Upper lobe of left lung (tissue), 4 donors: ENCODE results near the gene ANO3.

Source experiments
- POLR2A ChIP-seq, 4 donors: fragments of 450-650 bp; IDR thresholded peaks; one replicate each; pipeline ENCODE4 v1.5.1; 2016 to 2017; ENCODE audit warnings: antibody characterized with exemption in 4 of 4, mild to moderate bottlenecking in 2 of 4
- TF ChIP-seq, protein P1 (sequence below), 6 experiments: fragments of 450-650 bp in 4 of 6; fragments of 200-600 bp in 2 of 6; sonication (generic) in 2 of 6; IDR thresholded peaks; one replicate each; pipeline ENCODE4 v1.5.1; 2016 to 2019; ENCODE audit warnings: antibody characterized with exemption in 6 of 6

DNA sequence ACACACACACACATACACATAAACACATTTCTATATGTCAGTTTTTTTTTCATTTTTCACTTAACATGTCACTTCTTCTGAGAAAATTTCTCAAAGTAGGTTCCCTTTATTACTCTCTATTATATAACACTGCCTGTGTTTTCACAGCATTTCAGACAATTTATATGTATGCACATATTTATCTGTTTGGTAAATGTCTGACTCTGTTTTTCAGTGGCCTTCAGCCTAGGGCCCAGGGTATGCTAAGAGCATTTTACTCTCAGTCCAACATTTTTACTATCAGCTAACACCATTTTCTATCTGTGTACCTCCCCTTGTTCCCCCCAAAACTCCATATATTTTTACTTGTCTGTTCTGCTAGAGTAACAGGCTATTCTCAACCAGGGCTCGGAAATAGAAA, 92.3 kb downstream of the ANO3 start:
- no peak for TF ChIP-seq POLR2A (IDR thresholded peaks at IDR 0.05)
- TF ChIP-seq, protein P1, sequence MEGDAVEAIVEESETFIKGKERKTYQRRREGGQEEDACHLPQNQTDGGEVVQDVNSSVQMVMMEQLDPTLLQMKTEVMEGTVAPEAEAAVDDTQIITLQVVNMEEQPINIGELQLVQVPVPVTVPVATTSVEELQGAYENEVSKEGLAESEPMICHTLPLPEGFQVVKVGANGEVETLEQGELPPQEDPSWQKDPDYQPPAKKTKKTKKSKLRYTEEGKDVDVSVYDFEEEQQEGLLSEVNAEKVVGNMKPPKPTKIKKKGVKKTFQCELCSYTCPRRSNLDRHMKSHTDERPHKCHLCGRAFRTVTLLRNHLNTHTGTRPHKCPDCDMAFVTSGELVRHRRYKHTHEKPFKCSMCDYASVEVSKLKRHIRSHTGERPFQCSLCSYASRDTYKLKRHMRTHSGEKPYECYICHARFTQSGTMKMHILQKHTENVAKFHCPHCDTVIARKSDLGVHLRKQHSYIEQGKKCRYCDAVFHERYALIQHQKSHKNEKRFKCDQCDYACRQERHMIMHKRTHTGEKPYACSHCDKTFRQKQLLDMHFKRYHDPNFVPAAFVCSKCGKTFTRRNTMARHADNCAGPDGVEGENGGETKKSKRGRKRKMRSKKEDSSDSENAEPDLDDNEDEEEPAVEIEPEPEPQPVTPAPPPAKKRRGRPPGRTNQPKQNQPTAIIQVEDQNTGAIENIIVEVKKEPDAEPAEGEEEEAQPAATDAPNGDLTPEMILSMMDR (IDR thresholded peaks at IDR 0.05) = no peak
